Measurements from ENCODE around the gene ITIH5.

DNA sequence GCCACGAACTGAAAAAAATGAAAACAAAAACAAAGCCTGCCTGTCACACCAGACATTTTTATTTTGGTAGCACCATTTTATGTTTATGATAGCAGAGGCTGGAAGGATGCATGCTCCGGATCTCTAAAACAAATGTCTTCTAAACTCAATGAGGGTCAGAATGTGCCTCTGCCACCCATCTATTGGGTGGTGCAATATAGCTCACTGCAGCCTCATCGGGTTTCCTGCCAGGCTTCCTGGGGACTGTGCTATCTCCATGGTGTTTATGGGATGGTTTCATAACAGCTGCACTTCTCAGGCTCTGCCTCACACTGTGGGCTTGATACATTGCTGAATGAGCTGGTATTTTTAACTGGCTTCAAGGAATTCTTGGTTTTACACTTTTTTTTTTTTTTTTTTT lies 94.4 kb downstream of the ITIH5 start:
- TF ChIP-seq, protein P1, sequence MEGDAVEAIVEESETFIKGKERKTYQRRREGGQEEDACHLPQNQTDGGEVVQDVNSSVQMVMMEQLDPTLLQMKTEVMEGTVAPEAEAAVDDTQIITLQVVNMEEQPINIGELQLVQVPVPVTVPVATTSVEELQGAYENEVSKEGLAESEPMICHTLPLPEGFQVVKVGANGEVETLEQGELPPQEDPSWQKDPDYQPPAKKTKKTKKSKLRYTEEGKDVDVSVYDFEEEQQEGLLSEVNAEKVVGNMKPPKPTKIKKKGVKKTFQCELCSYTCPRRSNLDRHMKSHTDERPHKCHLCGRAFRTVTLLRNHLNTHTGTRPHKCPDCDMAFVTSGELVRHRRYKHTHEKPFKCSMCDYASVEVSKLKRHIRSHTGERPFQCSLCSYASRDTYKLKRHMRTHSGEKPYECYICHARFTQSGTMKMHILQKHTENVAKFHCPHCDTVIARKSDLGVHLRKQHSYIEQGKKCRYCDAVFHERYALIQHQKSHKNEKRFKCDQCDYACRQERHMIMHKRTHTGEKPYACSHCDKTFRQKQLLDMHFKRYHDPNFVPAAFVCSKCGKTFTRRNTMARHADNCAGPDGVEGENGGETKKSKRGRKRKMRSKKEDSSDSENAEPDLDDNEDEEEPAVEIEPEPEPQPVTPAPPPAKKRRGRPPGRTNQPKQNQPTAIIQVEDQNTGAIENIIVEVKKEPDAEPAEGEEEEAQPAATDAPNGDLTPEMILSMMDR (IDR thresholded peaks at IDR 0.05): no peak
- TF ChIP-seq POLR2AphosphoS5 (IDR thresholded peaks at IDR 0.05): peak in 3 of 4 donors; percentile 30 to 79 (median 67)
